Loucy (cell line): ENCODE measurements around the gene GNB1L.

Experiments used
- H2AFZ ChIP-seq: fragments of 200-600 bp; sonication (generic); 2 replicates; pipeline ENCODE4 v1.6.0; 2016; ENCODE audit warnings: antibody characterized with exemption, mild to moderate bottlenecking, low read length, moderate library complexity
- H3F3A ChIP-seq: fragments of 200-600 bp; 2 replicates; pipeline ENCODE4 v1.6.0; 2016; ENCODE audit warnings: antibody characterized with exemption, low read depth, mild to moderate bottlenecking
- H3K27me3 ChIP-seq: fragments of 200-600 bp; sonication (generic); 2 replicates; pipeline ENCODE4 v1.6.1; 2014; ENCODE audit warnings: low read length, mild to moderate bottlenecking; ENCODE audit not compliant: insufficient read depth, poor library complexity, severe bottlenecking
- H3K36me3 ChIP-seq: fragments of 200-600 bp; sonication (generic); 2 replicates; pipeline ENCODE4 v1.6.1; 2016; ENCODE audit warnings: low read length; ENCODE audit not compliant: insufficient read depth
- H3K4me1 ChIP-seq: fragments of 200-600 bp; sonication (generic); 2 replicates; pipeline ENCODE4 v1.5.1; 2014; ENCODE audit warnings: low read length, mild to moderate bottlenecking; ENCODE audit not compliant: insufficient read depth, poor library complexity, severe bottlenecking
- H3K4me2 ChIP-seq: fragments of 200-600 bp; sonication (generic); 2 replicates; pipeline ENCODE4 v1.6.0; 2014; ENCODE audit warnings: antibody characterized with exemption, low read length, low read depth, mild to moderate bottlenecking; ENCODE audit not compliant: poor library complexity, severe bottlenecking
- H3K4me3 ChIP-seq: fragments of 200-600 bp; sonication (generic); 2 replicates; pipeline ENCODE4 v1.5.1; 2014; ENCODE audit warnings: low read length, mild to moderate bottlenecking, mixed read lengths; ENCODE audit not compliant: poor library complexity, severe bottlenecking
- H3K79me2 ChIP-seq: fragments of 200-600 bp; sonication (generic); 2 replicates; pipeline ENCODE4 v1.6.1; 2014; ENCODE audit warnings: low read length; ENCODE audit not compliant: insufficient read depth
- H3K9ac ChIP-seq: fragments of 200-600 bp; sonication (generic); 2 replicates; pipeline ENCODE4 v1.6.0; 2014; ENCODE audit warnings: mild to moderate bottlenecking, low read depth, low read length, moderate library complexity; ENCODE audit not compliant: poor library complexity, severe bottlenecking
- H3K9me2 ChIP-seq: fragments of 200-600 bp; sonication (generic); replicated peaks from 2 replicates; pipeline ENCODE4 v1.6.1; 2016; ENCODE audit warnings: low read depth, low read length, mixed read lengths
- H3K9me3 ChIP-seq: fragments of 200-600 bp; sonication (generic); 2 replicates; pipeline ENCODE4 v1.6.1; 2014; ENCODE audit warnings: mild to moderate bottlenecking, antibody characterized with exemption, low read length, low read depth; ENCODE audit not compliant: insufficient read depth
- H4K20me1 ChIP-seq: fragments of 200-600 bp; sonication (generic); 2 replicates; pipeline ENCODE4 v1.6.0; 2014; ENCODE audit warnings: antibody characterized with exemption, low read length, mild to moderate bottlenecking; ENCODE audit not compliant: insufficient read depth, poor library complexity, severe bottlenecking
- EZH2phosphoT487 ChIP-seq: fragments of 200-600 bp; IDR thresholded peaks from 2 replicates; pipeline ENCODE4 v1.6.1; 2018; ENCODE audit warnings: antibody characterized with exemption, mild to moderate bottlenecking, moderate library complexity, borderline replicate concordance
- TF ChIP-seq, protein P1 (sequence below): fragments of 200-600 bp; sonication (generic); conservative IDR thresholded peaks from 2 replicates; pipeline ENCODE4 v1.5.1; 2014; ENCODE audit warnings: mild to moderate bottlenecking, antibody characterized with exemption, low read length

GNB1L gene

DNA sequence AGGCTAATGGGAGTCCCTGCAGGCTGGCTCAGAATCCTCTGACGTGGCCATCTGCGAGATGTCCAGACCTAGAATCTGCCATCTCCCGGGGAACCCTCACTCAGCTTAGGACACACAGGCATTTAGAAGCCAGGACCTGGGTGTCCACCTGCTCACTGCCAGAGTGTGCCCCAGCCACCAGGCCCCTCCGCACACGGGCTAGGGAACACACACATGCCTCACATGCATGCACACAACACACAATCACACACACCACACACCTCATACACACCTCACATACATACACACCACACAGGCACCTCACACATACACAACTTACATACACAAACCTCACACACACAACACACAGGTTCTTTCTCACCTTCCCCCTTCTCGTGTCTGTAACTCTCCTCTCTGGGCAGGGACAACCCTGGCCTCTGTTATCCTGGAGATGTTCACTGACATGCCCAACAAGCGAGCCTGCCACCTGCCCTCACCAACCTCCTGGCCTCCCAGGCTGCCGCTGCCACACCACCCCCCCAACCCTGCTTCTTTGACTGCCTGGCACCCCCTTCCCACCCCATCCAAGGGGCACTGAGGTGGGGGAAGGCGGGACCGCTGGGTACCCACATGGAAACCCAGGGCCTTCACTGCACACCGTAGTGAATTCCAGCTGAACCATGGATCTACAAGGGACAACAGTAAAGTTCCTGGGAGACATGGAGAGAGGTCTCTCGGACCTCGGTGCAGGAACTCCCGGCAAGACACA, 38.1 kb downstream of the GNB1L start:
- Histone ChIP-seq H4K20me1 (no peaks in the 10 kb centered on the region), H3K4me3 (no peak overlapping the region), H3K9me3 (no peaks in the 10 kb centered on the region), H2AFZ (no peak overlapping the region), H3K9ac (no peak overlapping the region), H3K4me1 (no peaks in the 10 kb centered on the region), H3K27me3 (no peaks in the 10 kb centered on the region), H3K9me2 (no peaks in the 10 kb centered on the region), H3K4me2 (no peak overlapping the region), H3K79me2 (no peaks in the 10 kb centered on the region), H3F3A (no peaks in the 10 kb centered on the region), H3K36me3 (no peaks in the 10 kb centered on the region)
- TF ChIP-seq EZH2phosphoT487: no peak
- TF ChIP-seq, protein P1, sequence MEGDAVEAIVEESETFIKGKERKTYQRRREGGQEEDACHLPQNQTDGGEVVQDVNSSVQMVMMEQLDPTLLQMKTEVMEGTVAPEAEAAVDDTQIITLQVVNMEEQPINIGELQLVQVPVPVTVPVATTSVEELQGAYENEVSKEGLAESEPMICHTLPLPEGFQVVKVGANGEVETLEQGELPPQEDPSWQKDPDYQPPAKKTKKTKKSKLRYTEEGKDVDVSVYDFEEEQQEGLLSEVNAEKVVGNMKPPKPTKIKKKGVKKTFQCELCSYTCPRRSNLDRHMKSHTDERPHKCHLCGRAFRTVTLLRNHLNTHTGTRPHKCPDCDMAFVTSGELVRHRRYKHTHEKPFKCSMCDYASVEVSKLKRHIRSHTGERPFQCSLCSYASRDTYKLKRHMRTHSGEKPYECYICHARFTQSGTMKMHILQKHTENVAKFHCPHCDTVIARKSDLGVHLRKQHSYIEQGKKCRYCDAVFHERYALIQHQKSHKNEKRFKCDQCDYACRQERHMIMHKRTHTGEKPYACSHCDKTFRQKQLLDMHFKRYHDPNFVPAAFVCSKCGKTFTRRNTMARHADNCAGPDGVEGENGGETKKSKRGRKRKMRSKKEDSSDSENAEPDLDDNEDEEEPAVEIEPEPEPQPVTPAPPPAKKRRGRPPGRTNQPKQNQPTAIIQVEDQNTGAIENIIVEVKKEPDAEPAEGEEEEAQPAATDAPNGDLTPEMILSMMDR: no peak

DNA sequence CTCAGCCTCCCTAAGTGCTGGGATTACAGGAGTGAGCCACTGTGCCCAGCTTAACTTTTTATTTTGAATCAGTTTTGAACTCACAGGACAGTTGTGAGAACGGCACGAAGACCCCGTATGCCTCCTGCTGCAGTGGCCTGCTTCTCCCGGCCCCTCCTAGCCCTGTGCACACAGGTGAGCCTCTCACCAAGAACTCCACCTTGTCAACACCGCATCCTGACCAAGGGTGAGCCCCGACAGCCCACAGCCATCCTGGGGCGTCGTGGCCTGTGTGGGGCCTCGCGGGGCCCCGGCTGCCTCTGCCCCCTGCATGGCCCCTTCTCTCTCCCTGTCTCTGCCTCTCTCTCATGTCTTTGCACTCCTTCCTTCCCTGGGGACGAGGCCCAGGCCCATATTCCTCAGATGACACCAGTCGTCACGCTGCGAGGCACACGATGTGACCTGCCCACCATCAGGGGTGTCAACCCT, 38.8 kb downstream of the GNB1L start:
- Histone ChIP-seq H3K4me1 (no peaks in the 10 kb centered on the region), H3K36me3 (no peaks in the 10 kb centered on the region), H3F3A (no peaks in the 10 kb centered on the region), H3K79me2 (no peaks in the 10 kb centered on the region), H3K27me3 (no peaks in the 10 kb centered on the region), H3K9me3 (no peaks in the 10 kb centered on the region), H4K20me1 (no peaks in the 10 kb centered on the region), H3K4me3 (no peak overlapping the region), H3K9me2 (no peaks in the 10 kb centered on the region), H3K9ac (no peak overlapping the region), H2AFZ (no peak overlapping the region), H3K4me2 (no peak overlapping the region)
- TF ChIP-seq, protein P1: no peak
- TF ChIP-seq EZH2phosphoT487: no peak

DNA sequence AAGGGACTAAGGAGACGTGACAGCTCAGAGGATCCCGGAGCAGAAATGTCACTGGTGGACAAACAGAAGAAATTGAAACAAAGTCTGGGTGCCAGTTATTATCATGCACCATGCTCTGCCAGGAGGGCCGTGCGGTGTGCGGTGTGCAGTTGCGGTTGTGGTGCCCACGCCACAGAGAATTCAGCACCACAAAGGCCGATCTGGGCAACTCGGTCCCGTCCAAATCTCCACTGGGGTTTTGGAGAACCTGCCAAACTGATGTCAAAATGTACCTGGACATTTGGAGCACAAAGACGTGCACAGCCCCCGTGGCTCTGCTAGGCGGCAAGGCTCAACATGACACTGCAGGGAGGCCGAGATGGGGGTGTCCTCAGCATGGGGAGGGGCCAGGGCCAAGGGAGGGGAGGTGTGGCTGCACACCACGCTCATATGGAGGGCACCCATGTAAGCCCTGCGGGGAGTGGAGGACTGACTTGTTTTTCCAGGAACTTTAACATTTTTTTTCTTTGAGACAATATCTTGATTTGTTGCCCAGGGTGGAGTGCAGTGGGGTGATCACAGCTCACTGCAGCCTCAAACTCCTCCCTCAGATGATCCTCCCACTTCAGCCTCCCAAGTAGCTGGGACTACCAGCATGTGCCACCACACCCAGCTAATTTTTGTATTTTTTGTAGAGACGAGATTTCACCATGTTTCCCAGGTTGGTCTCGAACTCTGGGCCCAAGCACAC, 39.4 kb downstream of the GNB1L start:
- Histone ChIP-seq H3K4me3 (no peak overlapping the region), H3F3A (no peaks in the 10 kb centered on the region), H3K9me2 (no peaks in the 10 kb centered on the region), H3K9ac (no peak overlapping the region), H3K4me2 (no peak overlapping the region), H3K4me1 (no peaks in the 10 kb centered on the region), H3K36me3 (no peaks in the 10 kb centered on the region), H3K79me2 (no peaks in the 10 kb centered on the region), H3K9me3 (no peaks in the 10 kb centered on the region), H3K27me3 (no peaks in the 10 kb centered on the region), H2AFZ (no peak overlapping the region), H4K20me1 (no peaks in the 10 kb centered on the region)
- TF ChIP-seq EZH2phosphoT487: no peak
- TF ChIP-seq, protein P1: no peak
